Measurements from ENCODE around the gene VTI1A. TPM values are rescaled to one million over a fixed set of nuclear protein-coding genes. Genes with fewer than 3 reads are reported as not detected.
A peak's percentile ranks its signal among the peaks of the same experiment; 100 is the strongest.

VTI1A gene
- total and polyA plus RNA-seq, 2 of the 4 experiments (the other 2 are of a cell fraction) = 9.7 to 24.9 TPM

GRCh38 chr10:112515126-112515525 is 68.1 kb downstream of the VTI1A start:
- Histone ChIP-seq H3K4ac (ENCODE audit: low read depth, low read length) (no peak overlapping the region), H3K9ac (ENCODE audit: low read depth, low read length) (no peak overlapping the region), H4K8ac (ENCODE audit: low read depth in 2 of 2, low read length in 2 of 2) (no peak overlapping the region), H2BK5ac (ENCODE audit: low read depth, low read length, poor library complexity, severe bottlenecking) (no peak overlapping the region), H3K18ac (ENCODE audit: low read depth, low read length) (no peak overlapping the region), H3K4me2 (ENCODE audit: low read depth, low read length) (no peak overlapping the region), H2AK9ac (replicated peaks; ENCODE audit: low read depth, low read length, poor library complexity) (no peak overlapping the region), H2AFZ (replicated peaks; ENCODE audit: low read length, poor library complexity) (no peak overlapping the region), H4K20me1 (ENCODE audit: insufficient read depth, low read length) (no peaks in the 10 kb centered on the region), H3K9me3 (ENCODE audit: control insufficient read depth, insufficient read depth, low read length) (no peaks in the 10 kb centered on the region), H4K5ac (ENCODE audit: low read depth, low read length) (no peak overlapping the region), H2AK5ac (ENCODE audit: low read depth, low read length) (no peak overlapping the region), H3K36me3 (ENCODE audit: control insufficient read depth, insufficient read depth, low read length) (no peaks in the 10 kb centered on the region), H3K79me1 (ENCODE audit: low read depth in 1 of 2, low read length in 2 of 2) (peaks cover 2 to 6% of the 10 kb centered on the region in 2 experiments; a peak in 1 of 4 replicates), H4K91ac (ENCODE audit: insufficient read depth, low read depth, low read length) (no peak overlapping the region), H2BK20ac (ENCODE audit: low read depth, low read length) (no peak overlapping the region), H3K4me3 (ENCODE audit: insufficient read depth, low read depth, low read length) (no peak overlapping the region), H2BK120ac (ENCODE audit: low read depth, low read length) (no peak overlapping the region), H3K9me1 (ENCODE audit: insufficient read depth, low read length) (no peaks in the 10 kb centered on the region), H3K23ac (ENCODE audit: low read depth, low read length) (no peak overlapping the region), H3K27ac (ENCODE audit: insufficient read depth, low read length) (no peak overlapping the region), H3K27me3 (ENCODE audit: control insufficient read depth, insufficient read depth, low read length) (no peaks in the 10 kb centered on the region), H2BK15ac (ENCODE audit: low read depth, low read length) (no peak overlapping the region), H3K14ac (replicated peaks; ENCODE audit: low read depth, low read length) (no peak overlapping the region), H3K4me1 (ENCODE audit: control insufficient read depth, insufficient read depth, low read length) (no peaks in the 10 kb centered on the region), H3K56ac (ENCODE audit: extremely low read depth, insufficient read depth, low read length) (no peak overlapping the region)
- no TSS peak for BruUV-seq (replicated peaks)
- dilution Hi-C loops (cut with HindIII; ENCODE audit: low sequenced_read_pairs, unreplicated experiment) = no loop called here
- TF ChIP-seq MAFK (IDR thresholded peaks at IDR 0.05; ENCODE audit: low read depth, low read length) (peak; percentile 57), RCOR1 (IDR thresholded peaks at IDR 0.05; ENCODE audit: insufficient replicate concordance, low read length) (no peak)
- intact Hi-C loops (cut with micrococcal nuclease) = no loop called here
- DNase-seq (no peak), ATAC-seq (ENCODE audit: low read depth) (no peak)
- ChIA-PET CTCF (no interaction called here), POLR2A (ENCODE audit: unreplicated experiment) (no interaction called here)
- in situ Hi-C loops (cut with MboI; ENCODE audit: low sequenced_read_pairs) = no loop called here

Data from IMR-90 (cell line).